Stimulated activated CD4-positive, alpha-beta T cell treated with anti-CD3 and anti-CD28 coated beads, Interleukin-12 subunit alpha, Interleukin-12 subunit beta, amount 100 ng/mL, for 24 hours (primary cell): ENCODE measurements around the gene PLA2G3.
"Not testable (repeated sequence)": the region's sequence is repeated elsewhere in the genome, so short reads cannot be mapped to it uniquely, and the experiment has no call there.

ENCODE experiments used
- DNase-seq, 2 experiments: peaks; one replicate each; pipeline ENCODE4 v3.0.0-alpha.2; 2020; ENCODE audit warnings: low read depth in 2 of 2

The PLA2G3 gene

DNA sequence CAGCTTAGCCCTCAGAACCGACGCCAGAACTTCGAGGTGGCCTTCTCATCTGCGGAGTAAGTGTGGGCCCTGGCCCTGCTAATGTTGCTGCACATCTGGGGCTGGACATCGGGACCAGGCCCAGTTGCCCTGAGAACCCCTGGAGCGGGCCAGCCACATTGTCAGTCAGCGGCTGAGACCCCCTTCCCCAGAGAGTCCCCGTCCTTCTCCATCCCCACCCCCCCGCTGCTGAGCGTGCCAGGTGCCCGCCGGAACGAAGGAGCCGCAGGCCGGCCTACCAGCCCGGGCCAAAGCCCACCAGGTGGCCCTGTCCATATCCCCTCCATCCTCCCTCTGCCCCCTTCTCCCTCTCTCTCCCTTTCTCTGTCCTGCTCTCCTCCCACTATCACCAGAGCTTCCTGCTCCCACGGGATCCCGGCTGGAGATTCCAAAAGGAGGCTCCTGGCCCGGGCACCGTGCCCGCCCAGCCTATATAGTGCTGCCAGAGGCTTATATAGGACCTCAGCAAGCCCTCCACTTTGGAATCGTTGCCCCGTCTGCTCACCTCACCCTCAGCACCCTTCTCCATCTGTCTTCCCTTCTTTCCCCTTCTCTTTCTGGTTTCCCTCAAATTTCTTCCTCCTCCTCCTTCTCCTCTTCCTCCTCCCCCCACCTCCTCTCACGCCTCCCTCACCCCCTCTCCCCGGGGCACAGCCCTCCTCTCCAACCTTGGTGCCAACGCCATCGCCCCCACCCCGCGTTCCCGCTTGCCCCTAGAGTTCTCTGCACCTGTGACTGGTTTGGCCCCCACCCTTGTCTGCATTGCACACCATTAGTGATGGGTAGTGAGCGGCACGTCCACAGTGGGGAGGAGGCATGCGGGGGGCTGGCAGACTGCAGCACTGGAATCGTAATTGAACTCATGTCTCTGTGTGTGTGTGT is 40.2 kb downstream of the PLA2G3 start:
- no peak for DNase-seq

DNA sequence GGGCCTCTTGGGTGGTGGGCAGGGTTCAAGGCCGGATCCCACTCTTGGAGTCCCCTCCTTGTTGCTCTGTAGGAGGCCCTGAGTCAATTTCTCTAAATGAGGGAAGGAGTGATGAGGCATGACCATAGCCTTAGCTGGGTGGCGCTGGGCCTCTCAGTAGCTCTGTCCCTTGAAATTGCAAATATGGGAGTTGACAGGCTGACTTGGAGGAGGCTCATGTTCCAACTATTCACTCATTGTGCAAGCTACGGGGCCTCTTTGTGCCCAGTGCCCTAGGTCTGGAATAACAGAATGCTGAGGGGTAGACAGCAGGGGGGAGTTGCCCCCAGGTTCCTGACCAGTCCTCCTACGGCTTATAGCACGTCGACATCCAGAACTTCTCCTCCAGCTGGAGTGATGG is 40.9 kb downstream of the PLA2G3 start:
- DNase-seq = no peak

DNA sequence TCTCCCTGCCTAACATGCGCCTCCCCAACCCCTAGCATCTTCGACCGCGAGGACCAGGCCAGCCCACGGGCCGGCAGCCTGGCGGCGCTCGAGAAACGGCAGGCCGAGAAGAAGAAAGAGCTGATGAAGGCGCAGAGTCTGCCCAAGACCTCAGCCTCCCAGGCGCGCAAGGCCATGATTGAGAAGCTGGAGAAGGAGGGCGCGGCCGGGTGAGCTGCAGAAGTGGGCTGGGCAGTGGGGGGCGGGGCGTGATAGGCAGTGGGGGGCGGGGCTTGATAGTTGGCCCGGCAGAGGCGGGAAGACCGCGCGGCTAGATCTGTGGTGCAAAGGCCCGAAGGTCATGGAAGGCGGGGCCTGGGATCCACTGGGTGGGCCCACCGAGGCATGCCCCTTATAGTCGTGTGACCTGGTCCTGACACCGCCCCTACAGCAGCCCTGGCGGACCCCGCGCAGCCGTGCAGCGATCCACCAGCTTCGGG is 41.6 kb downstream of the PLA2G3 start:
- no peak for DNase-seq

DNA sequence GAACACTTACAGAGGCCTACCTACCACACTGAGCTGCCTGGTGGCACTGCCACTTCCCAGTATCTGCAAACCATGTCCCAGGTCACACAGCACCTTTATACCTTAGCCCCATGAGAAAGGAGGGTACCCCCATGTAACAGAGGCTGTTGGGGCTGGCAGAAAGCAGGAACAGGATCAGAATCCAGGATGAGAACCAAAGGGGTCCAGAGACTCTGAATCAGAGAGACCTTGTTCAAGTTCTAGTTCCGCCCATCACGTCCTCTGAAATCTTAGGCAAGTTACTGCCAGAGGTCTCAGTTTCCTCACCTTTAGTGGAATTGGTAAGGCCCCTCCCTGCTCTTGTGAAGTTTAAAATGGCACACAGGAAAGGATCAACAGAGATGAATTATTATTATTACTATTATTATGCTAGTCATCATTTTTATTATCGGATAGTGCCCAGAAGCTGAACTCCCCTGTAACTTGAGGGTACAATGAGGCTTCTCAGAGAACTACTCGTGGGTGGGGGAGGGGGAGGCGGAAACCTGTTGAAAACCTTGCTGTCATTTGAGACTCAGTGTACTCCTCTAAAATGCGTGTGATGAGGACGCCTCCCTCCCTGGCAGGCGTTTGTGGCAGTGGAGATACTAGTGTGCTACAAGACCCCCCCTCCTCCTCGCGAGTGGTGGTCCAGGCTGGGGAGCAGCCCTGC is 42.2 kb downstream of the PLA2G3 start:
- no peak for DNase-seq

DNA sequence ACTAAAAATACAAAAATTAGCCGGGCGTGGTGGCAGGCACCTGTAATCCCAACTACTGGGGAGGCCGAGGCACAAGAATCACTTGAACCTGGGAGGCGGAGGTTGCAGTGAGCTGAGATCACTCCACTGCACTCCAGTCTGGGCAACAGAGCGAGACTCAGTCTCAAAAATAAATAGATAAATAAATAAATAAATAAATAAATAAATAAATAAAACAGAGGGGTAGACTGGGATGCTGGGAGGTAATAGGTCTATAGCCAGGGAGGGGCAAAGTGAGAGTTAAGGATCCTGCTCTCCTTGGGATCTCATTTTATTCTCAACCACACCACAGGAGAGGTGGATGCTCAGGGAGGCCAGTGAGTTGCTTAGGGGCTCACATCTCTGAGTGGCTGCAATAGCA is 42.8 kb downstream of the PLA2G3 start:
- not testable (repeated sequence) for DNase-seq

DNA sequence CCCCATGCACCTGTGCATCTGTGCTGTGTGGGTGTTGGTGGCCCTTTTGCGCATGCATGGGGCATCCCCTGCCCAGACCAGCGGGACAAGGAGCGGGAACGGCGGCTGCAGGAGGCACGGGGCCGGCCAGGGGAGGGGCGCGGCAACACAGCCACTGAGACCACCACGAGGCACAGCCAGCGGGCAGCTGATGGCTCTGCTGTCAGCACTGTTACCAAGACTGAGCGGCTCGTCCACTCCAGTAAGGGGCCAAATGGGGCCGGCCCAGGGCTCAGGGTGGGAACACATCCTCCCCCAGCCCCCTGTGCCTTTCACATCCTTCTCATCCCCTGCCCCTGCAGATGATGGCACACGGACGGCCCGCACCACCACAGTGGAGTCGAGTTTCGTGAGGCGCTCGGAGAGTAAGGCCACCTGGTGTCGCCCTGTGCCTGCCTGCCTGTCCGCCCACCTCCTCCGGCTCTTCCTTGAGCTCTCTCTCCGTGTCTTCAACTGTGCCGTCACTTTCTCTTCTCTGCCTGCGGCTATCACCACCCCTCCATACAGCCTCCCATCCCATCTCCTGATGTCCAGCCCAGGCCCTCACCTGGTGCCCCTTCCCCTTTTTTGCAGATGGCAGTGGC is 43.5 kb downstream of the PLA2G3 start:
- DNase-seq = no peak

DNA sequence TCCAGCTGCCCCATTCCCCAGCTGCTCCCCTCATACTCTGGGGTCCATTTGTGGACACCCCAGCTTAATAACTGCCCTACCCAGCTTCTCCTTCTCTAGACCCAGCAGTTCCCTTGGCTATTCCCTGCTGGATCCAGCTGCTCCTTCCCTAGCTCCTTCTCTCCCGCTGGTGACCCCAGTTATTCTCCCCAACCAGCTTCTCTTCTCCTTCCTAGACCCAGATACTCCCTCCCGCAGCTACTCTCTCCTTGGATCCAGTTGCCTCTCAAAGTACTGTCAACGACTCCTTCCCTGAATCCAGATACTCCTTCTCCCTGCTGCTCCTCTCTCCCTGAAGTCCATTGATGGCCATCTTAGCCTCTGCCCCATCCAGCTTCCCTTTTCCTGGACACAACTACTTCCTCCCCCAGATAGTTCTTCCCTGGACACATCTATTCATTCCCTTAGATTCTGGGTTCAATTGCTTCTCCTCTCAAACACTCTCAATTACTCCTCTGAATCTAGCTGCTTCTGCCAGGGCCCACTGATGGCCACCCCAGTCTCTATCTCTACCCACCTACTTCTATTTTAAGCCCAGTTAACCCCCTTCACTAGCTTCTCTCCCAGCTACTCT is 44.6 kb downstream of the PLA2G3 start:
- no peak for DNase-seq

DNA sequence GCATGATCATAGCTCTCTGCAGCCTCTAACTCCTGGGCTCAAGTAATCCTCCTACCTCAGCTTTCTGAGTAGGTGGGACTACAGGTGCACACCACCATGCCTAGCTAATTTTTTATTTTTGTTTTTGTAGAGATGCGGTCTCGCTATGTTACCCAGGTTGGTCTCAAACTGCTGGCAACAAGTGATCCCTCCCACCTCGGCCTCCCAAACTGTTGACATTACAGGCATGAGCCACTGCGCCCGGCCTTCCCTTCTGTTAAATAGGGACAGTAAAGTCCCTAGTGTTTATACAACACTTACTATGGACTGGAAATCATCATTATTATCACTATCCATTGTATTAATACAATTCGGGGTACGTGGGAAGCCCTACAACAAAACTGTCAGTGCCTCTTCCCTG is 45.6 kb downstream of the PLA2G3 start:
- DNase-seq = no peak

DNA sequence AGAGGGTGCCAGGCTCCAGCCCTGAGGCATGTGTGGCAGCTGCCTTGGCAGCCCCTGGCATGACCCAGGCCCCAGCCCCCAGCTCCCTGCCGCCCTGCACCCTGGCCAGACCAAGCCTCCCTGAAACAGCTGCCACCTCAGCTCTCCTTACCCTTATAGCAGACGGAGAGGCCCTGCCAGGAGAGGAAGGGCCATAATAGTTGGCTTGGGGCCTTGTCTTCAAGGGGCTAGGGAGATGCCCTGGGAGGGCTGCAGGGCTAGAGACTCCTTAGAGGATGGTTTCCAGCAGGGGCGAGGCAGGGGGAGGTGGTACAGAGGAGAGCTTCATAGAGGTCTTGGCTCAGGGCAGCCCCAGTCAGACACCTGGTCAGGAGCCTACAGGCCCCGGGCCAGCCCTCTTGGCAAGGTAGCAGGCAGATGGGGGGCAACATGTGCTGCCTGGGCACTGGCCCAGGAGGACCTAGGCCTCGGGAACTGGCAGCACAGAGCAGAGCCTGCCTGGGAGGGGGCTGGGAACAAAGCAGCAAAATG is 46.2 kb downstream of the PLA2G3 start:
- no peak for DNase-seq

DNA sequence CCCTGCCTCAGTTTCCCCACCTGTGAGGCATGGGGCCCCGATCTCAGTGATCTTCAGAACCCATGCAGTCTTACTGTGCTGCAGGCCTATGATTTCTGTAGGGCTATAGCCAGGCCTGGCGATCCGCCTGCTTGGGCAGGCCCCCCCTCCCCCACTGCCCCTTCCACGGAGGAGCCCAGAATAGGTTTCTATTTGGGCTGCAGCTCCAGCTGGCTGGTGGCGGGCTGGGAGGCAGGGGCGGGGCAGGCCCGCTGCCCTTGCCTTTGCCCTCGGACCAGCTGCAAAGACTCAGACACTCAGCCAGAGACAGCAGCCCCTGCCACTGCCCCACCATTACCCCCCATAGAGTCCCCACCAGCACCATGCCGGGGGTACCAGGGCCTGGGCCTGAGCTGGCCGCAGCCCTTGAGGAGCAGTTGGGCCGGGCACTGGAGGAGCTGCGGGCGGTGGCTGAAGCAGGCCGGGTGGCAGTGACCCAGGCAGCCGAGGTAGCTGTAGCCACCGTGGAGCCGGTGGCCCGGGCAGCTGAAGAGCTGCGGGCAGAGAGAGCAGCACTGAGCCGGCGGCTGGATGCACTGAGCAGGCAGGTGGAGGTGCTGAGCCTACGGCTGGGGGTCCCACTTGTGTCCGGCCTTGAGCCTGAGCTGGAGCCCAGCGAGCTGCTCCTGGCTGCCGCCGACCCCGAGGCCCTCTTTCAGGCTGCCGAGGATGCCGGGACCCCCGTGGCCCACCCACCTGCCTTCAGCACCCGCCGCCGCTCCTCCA is 47.0 kb downstream of the PLA2G3 start:
- DNase-seq = no peak

DNA sequence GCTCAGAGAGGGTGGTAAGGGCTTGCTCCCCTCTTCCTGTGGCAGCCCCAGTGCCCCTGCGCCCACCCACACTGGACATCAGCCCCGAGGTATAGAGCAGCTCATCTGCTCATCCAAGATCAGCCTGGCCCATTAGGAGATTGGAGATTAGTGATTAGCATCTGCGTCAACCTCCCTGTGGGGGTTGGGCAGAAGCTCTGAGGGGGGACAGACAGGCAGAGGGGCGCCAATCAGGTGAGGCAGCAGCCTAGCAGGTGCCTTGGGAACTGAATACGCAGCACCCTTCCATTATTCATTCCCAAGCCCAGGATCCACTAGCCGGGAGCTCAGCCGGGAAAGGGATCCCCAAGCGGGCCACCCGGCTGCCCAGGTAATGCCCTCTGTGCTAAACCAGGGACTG is 48.1 kb downstream of the PLA2G3 start:
- no peak for DNase-seq

DNA sequence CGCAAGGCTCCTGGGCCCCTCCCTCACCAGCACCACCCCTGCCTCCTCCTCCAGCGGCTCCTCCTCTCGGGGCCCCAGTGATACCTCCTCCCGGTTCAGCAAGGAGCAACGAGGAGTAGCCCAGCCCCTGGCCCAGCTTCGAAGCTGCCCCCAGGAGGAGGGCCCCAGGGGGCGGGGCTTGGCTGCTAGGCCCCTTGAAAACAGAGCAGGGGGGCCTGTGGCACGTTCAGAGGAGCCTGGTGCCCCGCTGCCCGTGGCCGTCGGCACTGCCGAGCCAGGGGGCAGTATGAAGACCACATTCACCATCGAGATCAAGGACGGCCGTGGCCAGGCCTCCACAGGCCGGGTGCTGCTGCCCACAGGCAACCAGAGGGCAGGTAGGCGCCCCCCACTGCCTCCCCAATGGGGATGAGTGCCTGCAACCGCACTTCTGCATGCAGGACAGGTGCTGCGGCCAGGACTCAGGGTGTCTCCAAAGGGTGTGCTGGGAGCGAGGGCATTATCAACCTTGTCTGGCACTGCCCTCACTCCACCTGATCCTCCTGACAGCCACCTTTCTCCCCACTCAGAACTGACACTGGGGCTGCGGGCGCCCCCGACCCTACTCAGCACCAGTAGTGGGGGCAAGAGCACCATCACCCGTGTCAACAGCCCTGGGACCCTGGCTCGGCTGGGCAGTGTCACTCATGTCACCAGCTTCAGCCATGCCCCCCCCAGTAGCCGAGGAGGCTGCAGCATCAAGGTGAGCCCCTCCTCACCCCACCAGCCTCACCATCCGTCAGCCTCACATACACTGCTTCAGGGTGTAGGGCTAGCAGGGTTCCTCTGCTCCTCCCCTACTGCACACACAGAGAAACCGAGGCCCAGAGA is 49.0 kb downstream of the PLA2G3 start:
- DNase-seq = no peak

DNA sequence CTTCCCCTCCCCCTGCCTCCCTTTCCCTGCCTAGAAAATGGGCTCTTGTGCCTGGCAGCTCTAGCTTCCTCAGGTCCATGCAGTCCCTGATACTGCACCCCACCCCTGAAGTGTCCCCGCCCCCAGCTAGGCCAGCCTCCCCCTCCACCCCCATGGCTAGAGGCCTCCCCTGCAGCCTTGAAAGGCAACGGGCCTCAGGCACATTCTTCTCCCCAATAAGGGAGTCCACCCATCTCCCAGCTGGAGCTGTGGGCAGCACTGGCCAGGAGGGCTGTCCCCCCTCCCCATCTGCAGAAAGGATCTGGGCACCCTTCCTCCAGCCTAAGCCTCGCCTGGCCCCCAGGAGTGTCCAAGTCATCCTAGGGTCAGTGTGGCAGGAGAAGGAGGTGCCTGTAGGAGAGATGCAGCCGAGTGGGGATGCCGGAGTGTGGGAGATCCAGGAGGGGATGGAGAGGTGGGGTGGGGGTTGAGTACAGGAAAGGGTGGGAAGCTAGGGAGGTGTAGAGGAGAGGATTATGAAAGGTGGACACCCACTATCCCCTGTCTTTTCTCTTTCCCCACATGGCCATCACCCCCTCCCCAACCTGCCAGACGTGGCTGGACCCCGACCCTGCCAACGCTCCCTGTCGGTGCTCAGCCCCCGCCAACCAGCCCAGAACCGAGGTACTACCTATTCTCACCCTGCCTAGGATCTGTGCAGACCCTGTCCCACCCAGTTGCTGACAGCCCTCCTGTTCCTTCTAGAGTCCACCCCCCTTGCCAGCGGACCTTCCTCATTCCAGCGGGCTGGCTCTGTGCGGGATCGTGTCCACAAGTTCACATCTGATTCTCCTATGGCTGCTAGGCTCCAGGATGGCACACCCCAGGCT is 49.9 kb downstream of the PLA2G3 start:
- DNase-seq = no peak

DNA sequence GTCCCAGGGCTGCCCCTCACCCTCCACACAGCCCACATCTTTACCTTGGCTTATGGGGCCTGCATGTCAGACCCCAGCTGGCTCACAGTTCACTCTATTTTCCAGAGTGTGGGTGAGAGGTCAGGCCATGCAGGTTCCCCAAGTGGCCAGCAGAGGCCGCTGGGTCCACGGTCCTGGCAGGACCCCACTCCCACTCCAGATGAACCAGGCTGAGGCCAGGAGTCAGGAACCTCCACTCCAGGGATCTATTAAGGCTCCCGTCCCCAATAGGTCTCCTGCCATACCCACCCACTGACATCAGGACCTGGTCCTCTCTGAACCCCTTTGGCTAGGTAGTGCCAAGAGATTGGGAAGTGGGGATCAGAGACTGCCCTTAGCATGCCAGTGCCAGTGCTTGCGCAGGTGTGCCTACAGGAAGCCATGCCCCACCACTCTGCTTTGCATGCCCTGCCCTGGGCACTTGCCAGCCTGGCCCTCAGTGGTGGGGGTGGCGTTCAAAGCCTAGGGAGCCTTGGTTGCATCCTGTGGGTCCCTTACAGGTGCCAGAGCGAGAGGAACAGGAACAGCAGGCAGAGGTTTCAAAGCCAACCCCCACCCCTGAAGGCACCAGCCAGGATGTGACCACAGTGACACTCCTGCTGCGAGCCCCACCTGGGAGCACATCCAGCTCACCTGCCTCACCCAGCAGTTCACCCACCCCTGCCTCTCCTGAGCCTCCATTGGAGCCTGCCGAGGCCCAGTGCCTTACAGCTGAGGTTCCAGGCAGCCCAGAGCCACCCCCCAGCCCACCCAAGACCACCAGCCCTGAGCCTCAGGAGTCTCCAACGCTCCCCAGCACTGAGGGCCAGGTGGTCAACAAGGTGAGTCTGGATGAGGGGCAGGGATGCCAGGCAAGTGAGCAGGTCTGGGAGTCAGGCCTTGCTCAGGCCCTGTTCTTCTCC is 50.9 kb downstream of the PLA2G3 start:
- DNase-seq = no peak

DNA sequence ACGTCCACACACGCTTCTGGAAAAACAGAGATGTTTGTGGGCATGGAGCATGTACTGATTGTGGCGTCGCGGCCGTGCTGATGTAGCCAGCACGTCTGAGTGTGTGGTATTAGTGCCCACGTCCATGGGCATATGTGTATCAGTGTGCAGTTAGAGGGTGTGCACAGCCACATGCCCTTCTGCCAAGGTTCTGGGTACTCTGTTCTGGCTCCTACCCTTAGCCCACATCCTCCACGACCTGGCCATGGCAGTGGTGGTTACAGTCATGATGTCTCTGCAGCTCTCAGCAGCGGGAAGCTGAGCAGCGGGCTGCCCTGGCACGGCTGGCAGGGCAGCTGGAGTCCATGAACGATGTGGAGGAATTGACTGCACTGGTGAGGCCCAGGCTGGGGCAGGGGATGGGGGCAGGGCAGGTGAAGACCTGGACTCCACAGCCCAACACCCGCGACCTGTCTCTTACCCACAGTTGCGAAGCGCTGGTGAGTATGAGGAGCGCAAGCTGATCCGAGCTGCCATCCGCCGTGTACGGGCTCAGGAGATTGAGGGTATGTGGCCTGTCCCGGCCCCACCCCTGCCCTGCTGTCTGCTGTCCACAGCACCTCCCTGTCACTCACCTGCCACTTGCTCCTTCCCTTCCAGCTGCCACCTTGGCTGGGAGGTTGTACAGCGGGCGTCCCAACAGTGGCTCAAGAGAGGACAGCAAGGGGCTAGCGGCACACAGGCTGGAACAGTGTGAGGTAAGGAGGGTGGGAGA is 51.9 kb downstream of the PLA2G3 start:
- DNase-seq = no peak

DNA sequence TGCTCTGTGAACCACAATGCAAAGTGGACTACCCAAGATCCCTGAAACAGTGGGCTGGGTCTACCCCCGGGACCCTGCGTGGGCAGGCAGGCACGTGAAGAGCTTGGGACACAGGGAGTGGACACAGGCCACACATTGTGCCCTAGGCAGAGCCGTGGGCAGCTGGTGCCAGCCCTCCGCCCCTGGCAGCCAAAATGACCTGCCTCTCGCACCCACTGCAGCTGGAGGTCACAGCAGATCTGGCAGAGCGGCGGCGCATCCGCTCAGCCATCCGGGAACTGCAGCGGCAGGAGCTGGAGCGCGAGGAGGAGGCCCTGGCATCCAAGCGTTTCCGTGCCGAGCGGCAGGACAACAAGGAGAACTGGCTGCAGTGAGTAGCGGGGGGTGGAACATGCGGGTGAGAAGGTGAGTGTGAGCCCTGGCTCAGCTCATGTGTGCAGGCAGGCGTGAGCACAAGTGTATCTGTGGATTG is 52.5 kb downstream of the PLA2G3 start:
- DNase-seq = no peak

DNA sequence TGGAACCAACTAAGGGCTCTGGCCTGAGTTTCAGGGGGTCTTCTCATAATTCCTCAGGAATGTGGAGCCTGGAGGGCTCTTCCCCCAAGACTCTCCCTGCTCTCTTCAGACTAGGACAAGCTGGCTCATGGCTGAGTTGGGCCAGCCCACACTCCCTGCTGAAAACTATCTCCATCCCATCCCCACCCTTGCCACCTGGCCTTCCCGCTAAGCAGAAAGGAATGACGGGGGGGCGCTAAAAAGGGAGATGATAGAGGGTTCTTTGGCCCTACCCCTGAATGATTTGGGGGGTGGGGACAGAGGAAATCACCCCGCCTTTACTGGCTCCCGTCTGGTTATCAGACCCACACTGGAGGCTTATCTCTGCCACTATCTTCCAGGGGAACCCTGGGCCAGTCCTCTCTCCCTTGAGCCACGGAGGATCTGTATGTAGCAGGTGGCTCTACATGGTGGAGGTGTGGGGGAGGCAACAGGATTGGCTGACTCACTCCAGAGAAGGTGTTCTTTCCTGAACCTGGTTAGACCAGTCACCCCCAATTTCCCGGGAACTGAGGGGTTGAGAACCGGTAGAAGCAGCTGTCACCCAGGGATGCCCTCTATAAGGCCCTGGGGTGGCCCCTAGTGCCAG is 53.5 kb downstream of the PLA2G3 start:
- DNase-seq = no peak
